Stimulated activated CD4-positive, alpha-beta T cell treated with anti-CD3 and anti-CD28 coated beads, Interleukin-2, amount 100 ng/mL, for 24 hours (primary cell): ENCODE results near the gene ANKRD44.

Experiments used
- DNase-seq, 2 donors: peaks; one replicate each; pipeline ENCODE4 v3.0.0-alpha.2; 2020

Gene ANKRD44

DNA sequence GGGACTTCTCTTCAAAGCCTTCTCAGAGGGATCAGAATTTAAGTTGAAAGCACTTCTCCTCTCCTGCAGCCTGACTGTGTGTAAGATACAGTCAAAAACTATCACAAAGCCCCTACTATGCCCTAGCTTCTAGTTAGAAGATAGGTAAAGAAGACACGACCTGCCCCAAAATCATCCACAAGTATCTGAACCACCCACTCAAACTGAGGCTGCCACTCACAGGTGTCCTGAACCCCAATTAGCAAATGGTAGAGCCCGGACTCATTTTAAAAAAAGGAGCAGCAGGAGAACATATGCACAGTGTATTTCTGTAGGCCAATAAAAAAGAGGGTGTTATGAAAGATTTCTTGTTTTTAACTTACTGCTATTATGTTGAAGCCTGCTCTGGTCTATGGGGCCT is 74.4 kb downstream of the ANKRD44 start:
- DNase-seq, result no peak

DNA sequence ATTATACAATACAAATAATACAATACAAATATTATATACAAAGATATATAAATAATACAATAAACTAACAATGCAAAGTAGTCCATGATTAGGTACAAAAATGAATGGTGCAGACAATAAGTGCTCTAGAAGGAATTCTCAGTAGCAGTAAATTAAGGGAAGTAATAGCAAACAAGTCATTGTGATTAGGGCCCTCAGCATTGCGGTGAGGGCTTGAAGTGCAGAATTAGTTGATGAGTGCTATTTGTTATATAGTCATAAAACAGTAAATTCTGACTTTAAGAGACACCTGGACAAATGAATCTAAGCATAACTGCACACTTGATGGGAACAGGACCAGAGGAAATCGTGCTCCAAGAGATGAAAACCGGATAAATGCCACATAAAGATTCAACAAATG is 74.9 kb downstream of the ANKRD44 start:
- DNase-seq, result no peak

DNA sequence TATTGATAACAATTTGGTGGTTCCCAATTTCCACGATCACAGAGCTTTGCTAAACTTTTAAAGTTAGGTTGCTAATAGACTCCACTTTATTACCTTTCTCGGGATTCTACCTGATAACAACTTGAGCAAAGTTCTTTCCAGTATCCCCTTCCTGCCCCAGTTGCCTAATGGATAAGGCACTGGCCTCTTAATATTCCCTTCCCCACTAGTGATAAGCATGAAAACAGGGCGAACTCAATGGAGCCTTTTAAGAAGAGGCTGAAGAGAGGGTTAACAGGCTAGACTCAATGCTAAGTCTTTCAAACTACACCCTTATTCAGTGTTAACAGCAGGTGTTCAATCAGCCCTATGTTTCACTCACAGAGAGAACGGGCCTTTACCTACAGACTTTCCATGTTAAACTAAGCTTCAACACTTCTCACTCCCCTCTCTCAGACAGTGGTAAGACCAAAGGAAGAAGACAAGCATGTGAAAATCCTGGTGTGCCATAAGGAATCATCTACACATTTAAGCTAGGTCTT is 75.8 kb downstream of the ANKRD44 start:
- no peak for DNase-seq

DNA sequence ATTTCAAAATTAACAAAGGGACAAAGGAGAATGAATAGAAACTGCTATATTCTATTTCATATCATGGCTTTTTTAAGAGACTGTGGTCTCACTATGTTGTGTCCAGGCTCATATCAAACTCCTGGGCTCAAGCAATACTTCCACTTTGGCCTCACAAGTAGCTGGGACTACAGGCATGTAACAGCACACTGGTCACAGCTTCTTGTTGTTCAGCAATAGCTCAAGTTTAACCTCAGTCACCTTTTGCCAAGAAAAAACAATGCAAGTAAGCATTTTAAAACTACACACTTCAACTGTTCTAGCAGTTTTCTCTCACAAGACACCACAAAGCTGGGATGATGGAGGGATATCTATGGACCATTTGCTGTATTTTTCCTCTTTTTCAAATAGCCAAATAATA is 77.1 kb downstream of the ANKRD44 start:
- no peak for DNase-seq

DNA sequence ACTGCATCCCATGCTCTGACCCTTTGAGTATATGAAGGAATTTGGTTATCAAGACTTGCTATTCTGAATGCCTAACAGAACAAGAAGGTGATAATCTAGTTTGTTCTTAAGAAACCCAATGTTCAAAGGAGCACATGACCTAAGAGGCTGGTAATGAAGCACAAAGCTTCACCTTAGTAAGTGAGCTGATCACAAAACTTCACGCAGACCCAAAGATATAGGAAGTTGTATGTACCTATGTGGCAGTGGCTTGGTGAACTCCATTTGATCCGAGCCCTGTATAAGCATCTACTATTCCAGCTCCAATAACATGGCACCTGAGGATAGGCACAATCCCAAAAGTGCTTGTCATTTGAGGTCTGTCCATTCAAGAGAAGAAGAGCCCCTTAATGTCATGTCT is 78.6 kb downstream of the ANKRD44 start:
- no peak for DNase-seq

DNA sequence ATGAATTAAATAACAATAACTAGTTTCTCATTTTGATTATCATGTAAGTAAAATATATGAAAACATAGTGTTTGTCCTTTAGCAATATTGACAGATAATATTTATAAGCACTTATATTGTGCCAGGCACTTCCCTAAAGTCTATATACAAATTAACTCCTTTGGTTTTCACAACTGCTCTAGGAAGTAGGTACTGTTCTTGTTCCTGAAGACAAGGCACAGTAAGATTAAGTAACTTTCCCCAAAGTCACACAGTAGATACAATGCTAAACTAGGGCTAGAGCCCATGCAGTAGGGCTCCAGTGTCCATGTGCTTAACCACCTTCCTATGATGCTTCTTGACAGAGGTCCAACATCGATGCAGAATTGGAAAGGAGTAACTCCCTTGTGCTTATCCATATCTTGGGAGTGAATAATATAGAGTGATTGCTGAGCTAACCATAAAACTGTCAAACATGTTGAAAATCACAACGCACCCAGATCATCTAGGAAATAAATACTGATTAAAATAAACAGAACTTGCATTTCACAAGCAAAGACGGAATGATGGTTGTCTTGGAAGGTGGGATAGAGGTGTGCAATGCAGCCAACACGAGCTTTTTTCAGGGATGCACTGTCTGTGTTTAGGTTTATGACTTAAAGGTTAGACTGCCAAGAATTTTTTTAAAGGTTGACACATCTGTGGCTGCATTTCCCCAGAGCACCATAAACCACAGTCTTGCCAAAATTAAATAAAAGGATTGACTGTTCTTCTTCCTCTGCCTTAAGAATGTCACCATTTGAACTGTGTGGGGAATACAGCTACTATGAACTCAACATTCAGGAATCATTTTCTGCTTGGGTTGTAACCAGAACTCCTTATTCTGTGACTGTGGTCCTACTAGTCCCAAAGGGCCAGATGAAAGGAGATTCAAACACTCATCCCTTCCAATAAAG is 80.8 kb downstream of the ANKRD44 start:
- DNase-seq, result no peak

DNA sequence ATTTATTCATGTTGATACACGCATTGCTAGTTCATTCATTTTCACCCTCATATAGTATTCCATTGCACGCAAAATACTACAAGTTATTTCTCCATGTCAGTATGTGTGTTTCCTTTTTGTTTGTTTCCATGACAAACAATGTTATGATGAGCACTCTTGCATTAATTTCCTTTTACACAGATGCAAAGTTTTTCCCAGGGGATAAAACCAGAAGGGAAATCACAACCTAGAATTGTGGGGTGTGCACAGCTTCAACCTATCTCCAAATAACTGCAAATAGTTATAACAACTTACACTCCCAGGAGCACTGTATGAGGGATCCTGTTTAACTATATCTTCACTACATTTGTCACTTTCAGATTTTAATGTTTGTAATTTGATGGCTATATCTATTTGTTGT is 87.1 kb downstream of the ANKRD44 start:
- DNase-seq, result no peak

DNA sequence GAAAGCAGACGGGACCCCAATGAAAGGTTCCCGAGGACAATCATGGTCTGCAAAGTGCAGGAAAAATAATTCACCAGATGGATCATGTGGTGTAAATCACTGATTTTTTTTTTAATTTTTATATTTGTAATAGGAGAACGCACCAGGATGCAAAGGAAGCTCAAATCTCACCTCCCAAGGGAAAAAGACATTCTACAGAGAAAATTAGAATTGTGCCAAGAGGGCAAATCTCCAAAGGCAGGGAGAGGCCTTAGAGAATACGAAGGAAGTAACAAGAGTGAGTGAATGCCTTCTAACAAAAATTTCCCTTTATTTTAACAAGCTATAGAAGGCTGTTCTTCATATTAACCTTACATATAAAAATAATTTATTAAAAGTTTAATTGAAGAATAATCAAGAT is 90.9 kb downstream of the ANKRD44 start:
- DNase-seq, result no peak

DNA sequence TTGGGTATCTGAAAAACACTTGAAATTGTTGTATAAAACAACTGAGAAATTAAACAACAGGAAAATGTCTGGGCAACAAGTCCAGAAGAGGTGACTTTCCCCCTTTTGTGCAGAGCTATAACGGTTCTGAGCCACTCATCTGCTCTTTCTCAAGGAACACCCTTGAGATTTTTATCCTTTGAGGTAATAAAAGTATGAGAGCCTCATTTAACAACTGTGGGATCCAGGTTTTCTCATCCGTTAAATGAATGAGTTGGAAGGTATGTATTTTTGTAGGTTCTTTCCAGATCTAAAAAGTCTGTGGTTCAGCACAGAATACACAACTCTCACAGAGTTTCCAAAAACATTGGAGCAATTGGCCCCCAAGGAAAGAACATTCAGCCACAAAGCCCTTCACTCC is 93.0 kb downstream of the ANKRD44 start:
- no peak for DNase-seq

DNA sequence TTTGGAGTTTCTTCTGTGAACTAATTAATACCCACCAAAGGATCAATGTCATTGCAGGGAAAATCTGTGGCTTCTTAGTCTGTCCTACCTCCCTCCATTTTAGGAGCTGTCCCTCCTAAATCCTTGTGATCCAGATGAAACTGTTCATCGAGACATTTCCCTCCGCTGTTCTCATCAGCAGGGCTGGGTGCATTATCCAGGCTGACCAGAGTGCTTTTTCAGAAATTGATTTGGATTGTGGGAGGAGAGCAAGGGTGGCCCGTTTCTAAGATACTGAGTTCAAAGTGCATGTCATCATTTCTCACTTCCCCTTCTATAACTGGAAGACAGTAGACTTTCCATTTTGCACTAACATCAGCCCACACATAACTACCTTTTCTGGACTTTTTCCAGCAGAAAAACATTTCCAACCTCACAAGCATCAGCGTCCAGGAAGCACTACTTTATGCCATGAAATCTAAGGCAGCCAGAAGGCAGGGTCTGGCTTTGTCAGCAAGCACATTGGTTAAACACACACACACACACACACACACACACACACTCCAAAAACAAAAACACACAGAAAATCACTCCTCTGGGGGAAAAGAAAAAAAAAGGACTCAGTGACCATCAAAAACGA is 94.1 kb downstream of the ANKRD44 start:
- DNase-seq, result no peak

DNA sequence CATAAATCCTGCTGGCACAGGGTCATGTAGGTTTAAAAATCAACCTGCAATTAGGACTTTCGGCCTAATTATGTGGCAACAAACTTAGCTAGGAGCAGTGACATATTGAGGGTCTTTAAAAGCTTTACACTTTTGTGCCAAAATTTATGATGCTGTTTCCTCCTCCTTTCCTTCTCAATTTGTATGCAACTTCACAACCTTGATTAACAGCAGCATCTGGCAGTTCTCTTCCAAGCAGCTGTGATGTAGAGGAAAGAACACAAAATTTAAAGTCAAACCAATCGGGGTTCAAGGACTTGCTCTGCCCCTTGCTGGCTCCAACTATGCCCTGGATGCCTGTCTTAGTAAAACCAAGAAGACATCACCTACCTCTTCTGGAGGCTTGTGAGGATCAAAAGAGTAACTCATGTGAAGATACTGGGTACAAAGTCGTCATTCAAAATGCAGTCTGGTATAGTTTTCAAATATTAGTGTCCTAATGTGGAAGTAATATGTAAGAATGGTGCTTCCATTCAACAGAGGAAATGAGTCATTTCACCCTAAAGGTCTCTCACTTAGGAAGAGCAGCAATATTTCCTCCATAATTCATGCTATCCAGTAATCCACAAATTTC is 94.7 kb downstream of the ANKRD44 start:
- DNase-seq, result no peak

DNA sequence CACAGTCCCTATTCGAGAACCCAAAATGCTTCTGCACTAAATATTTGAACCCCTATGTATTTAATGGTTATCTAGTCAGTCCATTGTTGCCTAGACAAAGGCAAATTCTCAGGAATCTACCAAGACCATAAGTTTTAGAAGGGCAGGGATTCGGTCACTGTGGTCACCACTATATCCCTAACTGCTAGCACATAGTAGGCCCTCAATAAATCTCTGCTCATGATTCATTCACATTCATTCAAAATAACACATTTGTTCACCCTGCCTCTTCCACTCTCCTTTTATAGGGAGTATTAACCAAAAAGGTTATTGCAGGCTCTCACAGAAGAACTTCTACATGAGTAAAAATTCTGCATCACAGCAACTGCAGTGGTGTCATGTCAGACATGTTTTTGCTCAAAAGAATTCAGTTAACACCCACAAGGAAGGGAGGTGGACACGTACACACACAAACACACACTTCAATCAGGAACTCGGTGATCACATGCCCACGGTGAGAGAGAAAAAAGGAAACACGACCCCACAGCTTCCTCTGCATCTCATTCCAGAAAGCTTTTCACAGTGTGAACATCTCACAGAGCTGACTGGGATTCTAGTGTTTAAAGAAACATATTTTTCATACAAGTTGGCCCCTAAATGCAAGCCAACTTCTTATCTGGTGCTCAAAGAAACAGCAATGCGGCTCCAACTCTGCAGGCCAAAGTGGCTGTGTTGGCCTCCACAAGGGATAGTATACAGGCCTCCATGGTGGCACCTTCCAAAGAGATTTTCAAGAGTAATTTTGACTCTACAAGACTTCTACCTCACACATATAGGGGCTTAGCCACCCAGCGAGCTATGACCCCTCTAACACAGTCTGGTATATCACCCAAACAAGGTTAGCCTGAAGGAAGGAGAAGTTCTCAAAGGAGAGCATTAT is 98.0 kb downstream of the ANKRD44 start:
- no peak for DNase-seq

DNA sequence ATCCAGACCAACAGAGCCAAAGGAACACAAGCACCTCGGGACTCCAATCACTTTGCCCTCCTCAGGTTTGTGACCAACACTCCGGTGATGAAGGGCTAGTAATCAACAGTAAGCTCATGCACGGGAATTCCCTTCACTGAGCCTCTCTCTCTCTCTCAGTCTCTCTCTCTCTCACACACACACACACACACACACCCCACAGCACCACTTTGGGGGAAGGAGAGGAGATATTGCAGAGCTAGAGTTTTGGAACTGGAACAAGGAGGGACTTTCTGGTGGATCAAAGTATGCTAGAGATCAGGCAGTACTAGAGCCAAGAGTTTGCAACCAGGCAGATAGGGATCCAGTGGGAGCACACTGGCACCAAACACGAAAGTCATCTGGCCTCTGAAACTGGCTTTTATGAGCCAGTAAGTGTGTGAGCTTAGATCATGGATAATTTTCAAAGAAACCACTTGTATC is 98.7 kb downstream of the ANKRD44 start:
- peak; percentile 26 to 51 for DNase-seq

DNA sequence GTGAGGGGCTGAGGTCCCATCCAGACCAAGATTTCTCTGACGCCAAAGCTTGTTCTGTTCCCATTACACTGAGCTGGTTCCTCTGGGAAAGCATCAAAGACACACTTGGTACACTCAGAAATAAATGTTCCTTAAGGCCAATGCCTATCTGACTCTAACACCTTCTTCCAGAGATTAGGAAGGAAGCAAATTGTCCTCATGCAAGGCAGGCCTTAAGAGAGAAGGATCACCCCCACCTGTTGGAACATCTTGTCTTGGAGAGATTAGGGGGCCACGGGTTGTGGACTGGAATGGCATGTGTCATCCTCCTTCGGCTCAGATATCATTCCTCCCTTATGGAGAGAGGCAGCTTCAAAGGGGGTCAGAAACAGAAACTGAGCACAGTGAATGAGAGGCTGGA is 100.2 kb downstream of the ANKRD44 start:
- DNase-seq, result no peak

DNA sequence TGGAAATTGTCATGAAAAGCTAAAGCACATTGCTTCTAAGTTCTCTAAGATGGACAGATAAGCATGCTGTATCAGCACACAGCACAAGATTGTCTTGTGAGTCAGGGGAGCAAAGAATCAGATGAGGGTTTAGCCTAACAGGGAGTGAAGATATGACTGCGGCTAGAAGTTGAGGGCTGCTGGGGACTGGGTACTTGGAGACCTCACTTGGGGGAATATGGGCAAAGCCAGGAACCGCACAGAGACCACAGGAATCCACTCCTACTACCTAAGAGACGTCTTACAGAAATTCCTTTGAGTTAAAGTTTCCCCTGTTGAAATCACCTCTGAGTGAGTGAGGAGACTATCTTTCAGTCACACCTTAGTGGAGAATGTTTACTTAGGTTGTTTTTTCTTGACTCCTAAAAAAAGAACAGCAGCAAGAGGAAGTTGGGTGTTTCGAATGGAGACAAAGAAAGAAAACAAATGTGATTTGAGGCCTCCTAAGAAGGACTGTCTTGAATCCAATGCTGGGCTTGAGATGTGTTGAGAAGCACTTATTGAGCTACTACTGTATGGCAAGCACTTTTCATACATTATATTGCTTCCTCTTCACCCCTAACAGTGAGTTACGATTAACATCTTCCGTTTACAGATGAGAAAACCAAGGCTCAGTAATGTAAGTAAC is 100.7 kb downstream of the ANKRD44 start:
- peak; percentile 61 to 71 for DNase-seq

DNA sequence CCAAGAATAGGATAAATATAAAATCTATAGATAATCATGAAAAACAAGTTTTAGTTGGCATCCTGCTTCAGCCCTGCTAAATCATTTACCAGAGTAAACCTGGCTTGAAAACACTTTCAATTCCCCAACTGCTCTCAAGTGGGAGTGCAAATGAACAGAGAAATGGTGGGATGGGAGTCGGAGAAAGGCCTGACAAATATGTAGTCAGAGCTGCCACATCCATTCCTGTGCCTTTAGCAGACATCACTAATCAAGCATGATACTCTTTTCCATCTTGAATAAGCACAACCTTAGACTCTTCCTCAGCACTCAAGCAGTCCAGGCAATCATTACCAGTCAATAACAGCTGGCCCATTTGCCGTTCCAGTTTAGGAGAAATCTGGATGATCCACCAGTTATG is 101.3 kb downstream of the ANKRD44 start:
- no peak for DNase-seq

DNA sequence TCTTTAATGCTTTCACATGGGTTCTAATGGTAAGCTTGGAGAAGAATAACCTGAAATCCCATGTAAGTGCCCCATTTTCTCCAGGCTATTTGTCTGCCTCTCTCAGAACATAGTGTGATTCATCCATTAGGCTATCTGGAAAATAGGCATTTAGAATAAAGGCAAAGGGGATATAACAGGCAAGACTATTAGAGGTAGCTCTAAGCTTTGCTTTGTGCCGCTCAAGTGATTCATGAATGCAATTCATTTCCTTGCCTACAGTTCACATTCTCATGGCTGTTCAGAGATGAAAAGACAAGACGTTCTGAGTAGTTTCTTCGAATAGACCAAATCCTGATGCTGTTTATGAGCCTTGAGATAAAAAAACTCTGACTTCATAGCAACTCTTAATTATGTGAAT is 101.7 kb downstream of the ANKRD44 start:
- DNase-seq, result no peak

DNA sequence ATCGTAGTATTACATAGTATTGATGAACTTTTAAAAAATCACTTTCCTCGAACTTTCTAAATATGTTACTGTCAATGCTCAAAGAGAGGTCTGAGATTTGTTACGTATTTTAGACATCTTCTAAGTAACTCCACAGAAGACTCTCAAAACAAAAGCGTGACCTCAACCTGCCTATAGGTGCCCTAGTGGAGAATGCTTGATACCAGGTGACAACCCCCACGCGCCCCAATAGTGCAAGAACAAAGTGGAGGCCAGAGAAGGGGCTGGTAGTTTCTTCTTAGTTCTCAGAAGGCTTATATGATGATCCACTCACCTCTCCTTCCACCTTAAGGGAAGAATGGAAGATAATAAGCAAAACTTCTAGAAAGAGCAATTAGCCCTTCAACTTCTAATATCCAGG is 102.6 kb downstream of the ANKRD44 start:
- DNase-seq, result peak in 1 of 2 donors; percentile 26

DNA sequence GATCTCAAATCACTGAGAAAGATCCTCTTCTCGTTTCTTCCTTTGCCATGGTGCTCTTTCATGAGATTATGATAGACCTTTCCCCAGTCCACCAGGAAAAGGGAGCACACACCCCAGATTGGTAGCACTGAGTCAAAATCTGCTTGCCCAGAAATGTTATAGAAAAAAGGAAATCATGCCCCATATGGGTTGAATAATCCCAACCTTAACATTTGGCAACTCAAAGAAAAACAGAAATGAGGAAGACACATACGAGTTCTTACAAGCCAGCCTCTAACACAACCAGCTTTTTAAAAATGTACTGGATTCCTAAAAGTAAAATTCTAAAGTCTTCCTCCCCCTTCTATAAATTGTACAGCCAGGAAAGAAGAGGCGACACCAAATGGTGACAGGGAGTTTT is 103.0 kb downstream of the ANKRD44 start:
- DNase-seq, result no peak

DNA sequence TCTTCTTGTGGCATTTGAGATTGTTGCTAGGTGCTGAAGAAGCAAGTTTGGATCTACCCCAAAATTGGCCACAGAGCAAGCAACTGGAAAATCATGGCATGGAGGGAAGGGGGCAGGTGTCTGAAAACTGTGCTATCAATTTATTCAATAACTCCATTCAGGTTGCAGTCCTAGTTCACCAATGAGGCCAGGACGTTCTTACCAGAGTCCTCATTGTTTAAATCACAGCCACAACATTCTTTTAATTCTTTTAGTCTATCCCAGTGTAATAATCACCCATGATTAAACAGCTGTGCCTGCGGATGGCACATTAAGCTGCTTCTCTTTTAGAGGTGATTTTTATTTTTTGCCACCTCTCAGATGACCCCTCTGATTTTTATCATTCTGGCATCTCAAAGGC is 103.5 kb downstream of the ANKRD44 start:
- DNase-seq, result no peak

DNA sequence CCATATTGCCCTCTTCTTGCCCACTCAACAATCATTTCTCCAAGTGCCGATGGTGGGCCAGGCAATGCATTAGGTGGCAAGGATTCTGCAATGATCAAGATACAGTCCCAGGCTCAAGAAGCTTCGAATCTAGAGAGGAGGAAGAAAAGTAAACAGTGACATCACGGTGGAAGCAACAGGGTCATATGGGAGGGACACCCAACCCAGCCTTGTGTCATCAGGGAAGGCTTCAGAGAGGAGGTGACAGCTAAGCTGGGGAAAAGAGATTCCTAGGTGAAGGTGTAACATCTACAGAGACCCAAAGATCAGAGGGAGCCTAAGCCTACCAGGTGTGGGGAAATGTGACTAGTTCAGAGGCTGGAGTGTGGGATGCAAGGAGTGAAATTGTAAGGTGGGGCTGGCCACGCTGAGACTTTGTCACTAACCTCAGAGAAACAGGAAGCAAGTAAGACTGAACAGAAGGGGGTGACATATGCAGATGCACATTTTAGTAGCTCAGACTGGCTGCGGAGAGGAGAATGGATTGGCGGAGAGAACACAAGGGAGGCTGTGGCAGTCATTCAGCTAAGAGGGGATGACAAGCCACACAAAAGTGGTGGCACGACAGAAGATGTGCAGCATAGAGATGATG is 104.9 kb downstream of the ANKRD44 start:
- DNase-seq, result peak; percentile 57 to 67
